GM21423 (cell line): ENCODE results near the gene IL22RA1.

Experiments
- ATAC-seq: cut with Tn5 transposase; IDR thresholded peaks from one replicate; pipeline ENCODE4 v1.9.1; 2021; ENCODE audit warnings: mild to moderate bottlenecking, moderate library complexity; ENCODE audit not compliant: unreplicated experiment

IL22RA1 gene

GRCh38 chr1:24081190-24081589, 61.8 kb downstream of the IL22RA1 start:
- no peak for ATAC-seq

GRCh38 chr1:24080131-24080530, 62.8 kb downstream of the IL22RA1 start:
- no peak for ATAC-seq

DNA sequence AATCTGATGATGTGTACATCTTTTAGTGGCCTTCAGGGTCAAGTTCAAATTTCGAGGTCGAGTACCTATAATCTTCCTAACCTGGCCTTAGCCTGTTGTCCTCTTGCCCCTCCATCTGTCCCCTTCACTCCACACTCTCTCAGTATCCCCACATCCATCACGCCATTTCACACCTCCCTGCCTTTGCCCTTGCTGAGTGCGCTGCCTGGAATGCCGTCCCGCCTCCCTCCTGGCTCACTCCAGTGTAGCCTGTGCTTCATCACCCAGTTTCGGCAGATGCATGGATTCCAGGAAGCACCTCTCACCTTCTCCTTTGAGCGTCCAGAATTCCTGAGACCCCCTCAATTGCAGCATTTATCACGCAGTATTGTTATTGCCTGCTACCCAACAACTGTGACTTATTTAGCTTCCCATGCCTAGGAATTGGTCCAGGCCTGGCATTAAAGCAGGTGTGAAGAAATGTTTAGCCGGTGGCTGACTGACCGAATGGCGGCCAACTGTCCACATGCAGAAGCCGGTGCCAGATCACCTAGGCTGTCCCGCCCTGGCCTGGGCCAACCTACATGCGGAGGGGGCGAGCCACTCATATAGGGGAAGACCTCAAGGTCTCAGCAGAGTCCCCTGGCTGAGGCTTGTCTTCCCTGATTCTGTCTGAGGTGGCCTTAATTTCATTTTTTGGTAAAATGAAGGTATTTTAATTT, 65.5 kb downstream of the IL22RA1 start:
- no peak for ATAC-seq

- no peak for ATAC-seq
Measured at GRCh38 chr1:24075946-24076345, 67.0 kb downstream of the IL22RA1 start.

- no peak for ATAC-seq
Measured at GRCh38 chr1:24075590-24075854, 67.4 kb downstream of the IL22RA1 start.

GRCh38 chr1:24074817-24075589, 67.9 kb downstream of the IL22RA1 start:
- ATAC-seq, result no peak

- no peak for ATAC-seq
Measured at GRCh38 chr1:24074196-24074595, 68.7 kb downstream of the IL22RA1 start.

GRCh38 chr1:24071941-24072340, 71.0 kb downstream of the IL22RA1 start:
- no peak for ATAC-seq

- no peak for ATAC-seq
Measured at GRCh38 chr1:24070821-24071393, 72.0 kb downstream of the IL22RA1 start.

GRCh38 chr1:24069817-24070216, 73.1 kb downstream of the IL22RA1 start:
- no peak for ATAC-seq
